Measurements from ENCODE around the gene VAT1L.
A peak's percentile ranks its signal among the peaks of the same experiment; 100 is the strongest.

VAT1L gene

GRCh38 chr16:77788181-77789084 lies at the start of gene VAT1L:
TSS of gene VAT1L (plus strand) at chr16:77788564. CDS start at chr16:77788683, 119 bp downstream.
- peak in 1 of 2 donors; percentile 29 for DNase-seq

GRCh38 chr16:77738706-77739558 lies 49.4 kb upstream of the VAT1L start:
- DNase-seq = no peak

DNA sequence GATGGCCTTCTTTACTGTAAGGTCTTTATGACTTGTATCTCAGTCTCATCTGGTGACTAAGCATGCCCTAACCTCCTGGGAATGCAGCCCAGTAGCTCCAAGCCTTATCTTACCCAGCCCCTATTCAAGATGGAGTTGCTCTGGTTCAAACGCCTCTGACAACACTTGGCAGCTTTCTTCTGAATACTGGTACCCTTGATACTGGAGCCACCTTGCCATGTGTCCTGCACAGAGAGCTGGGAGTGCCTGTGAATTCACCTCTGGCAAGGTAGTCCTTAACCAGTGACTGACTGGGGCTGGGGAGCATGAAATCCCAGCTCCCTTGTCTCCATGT lies 48.8 kb upstream of the VAT1L start:
- DNase-seq = no peak

- DNase-seq = no peak
Measured at GRCh38 chr16:77744141-77744540, 44.2 kb upstream of the VAT1L start.

GRCh38 chr16:77745972-77746371 lies 42.4 kb upstream of the VAT1L start:
- no peak for DNase-seq

DNA sequence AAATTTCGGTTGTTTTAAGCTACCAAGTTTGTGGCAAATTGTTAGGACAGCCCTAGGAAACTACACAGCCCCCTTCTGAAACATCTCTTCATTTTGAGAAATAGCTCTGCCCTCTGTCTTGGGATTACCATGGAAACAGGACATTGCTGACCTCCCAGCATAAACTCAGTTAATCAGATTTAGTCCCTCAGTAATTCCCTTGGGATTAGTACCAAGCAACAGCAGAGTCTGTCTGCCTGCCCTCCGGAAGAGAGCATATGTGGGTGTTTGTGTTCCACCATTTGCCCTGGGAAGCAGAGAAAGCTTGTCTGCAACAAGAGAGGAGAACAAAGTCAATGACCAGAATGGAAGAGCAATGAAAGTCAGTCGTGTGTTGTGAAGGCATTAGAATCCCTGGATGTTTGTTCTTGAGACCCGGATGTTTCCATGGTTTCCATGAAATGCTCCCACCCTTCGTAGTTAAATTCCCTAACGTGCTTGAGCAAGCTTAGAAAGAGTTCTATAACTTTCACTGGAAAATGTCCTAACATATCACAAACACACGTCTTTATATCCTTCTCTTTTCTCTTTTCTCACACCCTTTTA lies 39.9 kb upstream of the VAT1L start:
- no peak for DNase-seq

GRCh38 chr16:77749415-77749814 lies 38.9 kb upstream of the VAT1L start:
- DNase-seq = no peak

GRCh38 chr16:77758046-77758445 lies 30.3 kb upstream of the VAT1L start:
- DNase-seq = no peak

GRCh38 chr16:77758508-77758907 lies 29.9 kb upstream of the VAT1L start:
- no peak for DNase-seq

DNA sequence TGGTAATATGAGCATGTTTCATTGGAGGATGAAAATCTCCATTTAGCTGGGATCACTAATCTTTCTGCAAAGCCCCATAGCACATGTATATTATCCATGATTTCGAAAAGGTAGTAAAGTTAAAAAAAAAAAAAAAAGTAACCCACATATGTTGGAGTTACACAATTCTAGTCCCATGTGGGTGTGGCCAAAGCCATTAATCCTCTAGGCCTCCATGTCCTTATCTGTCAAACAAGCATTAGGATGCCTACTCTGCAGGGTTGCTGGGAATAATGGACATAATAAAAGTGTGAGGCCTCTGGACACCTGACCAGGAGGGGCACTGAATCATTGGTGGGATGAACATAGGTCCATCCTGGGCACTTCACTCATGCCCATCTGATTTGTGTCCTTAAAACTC lies 29.2 kb upstream of the VAT1L start:
- no peak for DNase-seq

GRCh38 chr16:77759821-77760220 lies 28.5 kb upstream of the VAT1L start:
- no peak for DNase-seq

DNA sequence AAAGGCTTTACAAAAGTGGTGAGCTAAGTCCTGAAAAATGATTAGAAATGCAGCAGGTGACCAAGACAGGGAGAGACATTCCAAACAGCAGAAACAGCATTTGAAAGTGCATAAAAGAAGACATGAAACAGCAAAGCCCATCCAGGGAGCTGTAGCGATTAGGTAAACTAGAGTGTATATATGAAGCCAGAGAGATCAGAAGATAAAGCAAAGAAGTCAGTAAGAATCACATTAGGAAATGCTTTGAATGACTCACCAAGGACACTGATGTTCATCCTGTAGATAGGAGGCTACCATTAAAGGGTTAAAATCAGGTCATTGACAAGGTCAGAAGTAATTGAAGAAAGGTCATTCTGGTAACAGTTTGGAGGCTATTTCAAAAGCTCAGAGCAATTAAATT lies 27.6 kb upstream of the VAT1L start:
- no peak for DNase-seq

DNA sequence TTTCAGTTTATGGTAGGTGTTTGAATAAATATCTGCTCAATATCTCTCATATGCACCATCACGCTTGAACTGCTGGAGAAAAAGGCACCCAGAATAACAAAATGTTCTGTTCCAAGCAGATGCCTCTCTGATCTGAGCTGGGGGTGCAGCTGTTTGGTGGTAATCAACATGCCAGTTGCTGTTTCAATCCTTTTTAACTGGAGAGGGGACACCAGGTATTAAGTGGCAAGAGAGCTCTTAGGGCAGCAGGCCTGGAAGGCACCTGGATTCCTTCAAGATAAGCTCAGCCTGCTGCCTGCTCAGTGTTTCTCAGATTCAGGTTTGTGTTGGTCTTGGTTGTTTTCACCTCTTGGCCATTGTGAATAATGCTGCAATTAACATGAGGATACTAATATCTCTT lies 27.2 kb upstream of the VAT1L start:
- no peak for DNase-seq

GRCh38 chr16:77762262-77762661 lies 26.1 kb upstream of the VAT1L start:
- no peak for DNase-seq

DNA sequence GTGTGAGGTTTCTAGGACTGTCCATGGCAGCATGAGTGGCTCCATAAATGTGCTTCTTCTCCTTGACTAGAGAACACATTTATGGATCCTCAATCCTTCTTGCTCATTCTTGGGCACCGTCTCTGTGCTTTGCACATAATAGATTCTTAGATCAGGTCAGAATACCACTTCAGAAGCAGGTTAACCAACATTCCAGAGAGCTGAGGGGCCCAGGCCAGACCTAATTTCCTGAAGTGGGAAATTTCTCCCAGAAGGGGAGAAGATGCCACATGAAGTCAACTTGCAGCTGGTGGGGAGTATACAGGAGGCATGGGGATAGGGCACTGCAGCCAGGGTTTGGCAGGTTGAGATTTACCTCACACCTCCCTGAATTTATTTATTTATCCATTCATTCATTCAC lies 24.4 kb upstream of the VAT1L start:
- no peak for DNase-seq

- DNase-seq = no peak
Measured at GRCh38 chr16:77767211-77767610, 21.2 kb upstream of the VAT1L start.

DNA sequence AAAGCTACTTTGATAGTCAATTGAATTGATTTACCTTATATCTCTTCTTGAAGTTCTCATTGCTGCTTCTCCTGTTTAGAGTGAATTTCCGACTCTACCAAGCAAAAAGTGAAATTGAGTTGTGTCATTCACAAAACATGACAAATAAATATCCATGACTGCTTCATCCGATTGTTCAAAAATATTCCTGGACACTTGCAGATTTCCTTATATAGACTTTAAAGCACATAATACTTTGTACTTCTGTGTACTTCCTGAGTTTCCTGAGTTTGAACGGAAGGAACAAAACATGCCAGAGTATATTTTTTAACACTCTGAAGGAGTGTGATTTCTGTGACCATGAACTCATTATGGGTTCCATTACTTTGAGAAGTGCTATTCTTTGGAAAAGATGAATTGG lies 20.5 kb upstream of the VAT1L start:
- DNase-seq = no peak

GRCh38 chr16:77775911-77776909 lies 12.2 kb upstream of the VAT1L start:
- DNase-seq = no peak

DNA sequence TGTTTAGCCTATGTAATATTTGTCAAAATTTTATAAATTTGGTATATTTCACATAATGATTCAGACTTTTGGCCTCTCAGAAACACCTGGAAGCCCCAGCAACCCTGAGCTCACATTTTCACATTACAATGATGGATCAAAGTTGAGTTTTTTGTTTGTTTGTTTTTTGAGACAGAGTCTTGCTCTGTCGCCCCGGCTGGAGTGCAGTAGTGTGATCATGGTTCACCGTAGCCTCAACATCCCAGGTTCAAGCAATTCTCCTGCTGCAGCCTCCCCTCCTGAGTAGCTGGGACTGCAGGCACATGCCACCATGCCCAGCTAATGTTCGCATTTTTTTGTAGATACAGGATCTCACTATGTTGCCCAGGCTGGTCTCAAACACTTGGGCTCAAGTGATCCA lies 10.6 kb upstream of the VAT1L start:
- DNase-seq = no peak

DNA sequence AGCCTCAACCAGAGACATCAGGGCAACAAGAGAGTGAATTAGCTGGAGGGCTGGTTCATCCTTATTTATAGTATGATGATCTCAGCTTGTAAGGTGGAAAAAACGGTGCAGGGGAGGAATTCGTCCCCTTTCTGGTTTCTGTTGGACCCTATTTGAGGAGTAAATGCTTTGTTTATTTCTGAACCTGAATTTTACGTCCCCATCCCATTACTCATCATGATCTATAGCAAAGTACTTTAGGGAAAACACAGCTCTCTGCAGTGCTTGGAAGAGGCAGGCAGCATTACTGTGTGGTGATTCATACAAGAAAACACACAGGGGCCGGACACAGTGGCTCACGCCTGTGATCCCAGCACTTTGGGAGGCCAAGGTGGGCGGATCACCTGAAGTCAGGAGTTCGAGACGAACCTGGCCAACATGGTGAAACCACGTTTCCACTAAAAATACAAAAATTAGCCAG lies 8.0 kb upstream of the VAT1L start:
- no peak for DNase-seq

DNA sequence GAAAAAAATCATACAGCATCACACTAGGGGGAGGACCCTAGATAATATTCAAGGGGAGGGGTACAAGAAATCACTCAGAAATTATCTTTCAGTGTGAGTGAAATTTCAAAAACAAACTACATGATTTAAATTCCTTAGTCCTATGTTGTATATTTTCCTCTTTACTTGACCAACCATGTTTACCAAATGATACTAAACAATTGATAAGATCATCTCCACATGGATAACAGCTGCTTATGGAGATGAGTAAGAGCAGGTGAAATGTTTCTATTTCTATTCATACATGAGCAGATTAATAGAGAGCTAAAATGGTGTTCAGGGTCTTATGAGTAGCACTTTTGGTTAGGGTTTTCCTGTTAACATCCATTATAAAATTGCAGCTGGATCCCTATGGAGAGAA lies 7.3 kb upstream of the VAT1L start:
- DNase-seq = no peak

DNA sequence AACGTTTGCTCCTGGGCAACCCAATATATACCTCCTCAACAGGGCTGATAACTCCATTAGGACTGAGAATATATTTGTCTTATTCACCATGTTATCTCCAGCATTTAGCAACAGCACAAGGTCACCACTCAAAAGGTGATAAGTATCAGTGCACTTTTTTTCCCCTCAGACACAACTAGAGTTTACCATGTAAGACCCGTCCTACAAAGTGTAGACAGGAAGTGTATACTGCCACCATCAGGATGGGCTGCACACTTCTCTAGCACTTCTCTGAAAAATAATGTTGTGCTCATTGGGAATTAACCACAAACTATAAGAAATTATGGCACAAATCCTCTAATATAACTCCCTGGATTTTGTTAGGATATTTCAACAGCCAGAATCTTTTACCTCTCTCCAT lies 5.7 kb upstream of the VAT1L start:
- DNase-seq = no peak
